ENCODE measurements around the gene ILKAP.

The ILKAP gene

DNA sequence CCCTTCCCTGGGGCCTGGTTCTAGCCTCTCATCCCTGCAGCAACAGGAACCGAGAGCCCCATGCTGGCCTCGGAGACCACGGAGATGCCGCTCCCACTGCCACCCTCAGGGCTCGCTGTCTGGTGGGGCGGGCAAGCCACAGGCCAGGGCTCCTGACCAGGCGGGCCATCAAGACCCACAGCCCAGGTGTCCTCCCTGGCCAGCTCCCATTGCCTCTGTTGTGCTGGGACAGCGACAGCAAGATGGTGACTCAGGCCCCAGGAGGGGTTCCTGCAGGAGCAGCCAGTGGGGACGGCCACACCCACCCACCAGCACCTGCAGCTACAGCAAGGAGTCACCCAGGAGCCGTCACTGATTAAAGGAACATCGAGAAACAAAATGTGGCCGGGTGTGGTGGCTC, 57.6 kb downstream of the ILKAP start:
- no peak overlapping the region for H3K9ac ChIP-seq (ENCODE audit: low read length in 5 of 5)
- H3K27ac ChIP-seq (ENCODE audit: low read depth, low read length): no peak overlapping the region
- H3K27me3 ChIP-seq (ENCODE audit: control insufficient read depth in 5 of 5, insufficient read depth in 4 of 5, low read length in 5 of 5): no peaks in the 10 kb centered on the region
- peaks cover 0 to 13% (median 0%) of the 10 kb centered on the region in 5 donors for H3K36me3 ChIP-seq (ENCODE audit: control insufficient read depth in 5 of 5, insufficient read depth in 5 of 5, low read length in 5 of 5)
- no peak overlapping the region for H3K4me3 ChIP-seq (ENCODE audit: low read depth in 1 of 5, low read length in 5 of 5)
- H3K4me1 ChIP-seq (ENCODE audit: control insufficient read depth in 5 of 5, insufficient read depth in 5 of 5, low read length in 5 of 5): peaks cover 2 to 36% (median 24%) of the 10 kb centered on the region in 5 donors
- no peaks in the 10 kb centered on the region for H3K9me3 ChIP-seq (ENCODE audit: control insufficient read depth in 5 of 5, low read length in 5 of 5)

- no peaks in the 10 kb centered on the region for H3K9me3 ChIP-seq (ENCODE audit: control insufficient read depth in 5 of 5, low read length in 5 of 5)
- no peak overlapping the region for H3K27ac ChIP-seq (ENCODE audit: low read depth, low read length)
- no peaks in the 10 kb centered on the region for H3K27me3 ChIP-seq (ENCODE audit: control insufficient read depth in 5 of 5, insufficient read depth in 4 of 5, low read length in 5 of 5)
- no peak overlapping the region for H3K4me3 ChIP-seq (ENCODE audit: low read depth in 1 of 5, low read length in 5 of 5)
- no peak overlapping the region for H3K9ac ChIP-seq (ENCODE audit: low read length in 5 of 5)
- peaks cover 0 to 14% (median 0%) of the 10 kb centered on the region in 5 donors for H3K36me3 ChIP-seq (ENCODE audit: control insufficient read depth in 5 of 5, insufficient read depth in 5 of 5, low read length in 5 of 5)
- H3K4me1 ChIP-seq (ENCODE audit: control insufficient read depth in 5 of 5, insufficient read depth in 5 of 5, low read length in 5 of 5): peaks cover 3 to 43% (median 24%) of the 10 kb centered on the region in 5 donors
These were observed 58.4 kb downstream of the ILKAP start for GRCh38 chr2:238145046-238145445.

DNA sequence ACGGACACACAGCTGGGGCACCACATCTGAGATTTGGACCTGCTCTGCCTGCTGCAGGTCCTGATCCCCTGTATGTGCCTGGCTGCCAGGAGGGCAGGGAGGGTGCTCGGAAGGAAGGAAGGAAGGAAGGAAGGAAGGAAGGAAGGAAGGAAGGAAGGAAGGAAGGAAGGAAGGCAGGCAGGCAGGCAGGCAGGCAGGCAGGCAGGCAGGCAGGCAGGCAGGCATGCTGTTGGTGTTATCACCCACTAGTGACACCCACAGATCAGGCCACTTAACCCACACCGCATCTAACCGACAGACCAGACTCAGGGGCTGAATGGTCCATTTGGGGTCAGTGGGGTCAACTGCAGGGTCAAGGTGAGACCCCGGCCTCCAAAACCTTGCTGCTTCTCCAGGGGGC, 59.2 kb downstream of the ILKAP start:
- H3K9ac ChIP-seq (ENCODE audit: low read length in 5 of 5): no peak overlapping the region
- H3K27ac ChIP-seq (ENCODE audit: low read depth, low read length): no peak overlapping the region
- H3K27me3 ChIP-seq (ENCODE audit: control insufficient read depth in 5 of 5, insufficient read depth in 4 of 5, low read length in 5 of 5): no peaks in the 10 kb centered on the region

DNA sequence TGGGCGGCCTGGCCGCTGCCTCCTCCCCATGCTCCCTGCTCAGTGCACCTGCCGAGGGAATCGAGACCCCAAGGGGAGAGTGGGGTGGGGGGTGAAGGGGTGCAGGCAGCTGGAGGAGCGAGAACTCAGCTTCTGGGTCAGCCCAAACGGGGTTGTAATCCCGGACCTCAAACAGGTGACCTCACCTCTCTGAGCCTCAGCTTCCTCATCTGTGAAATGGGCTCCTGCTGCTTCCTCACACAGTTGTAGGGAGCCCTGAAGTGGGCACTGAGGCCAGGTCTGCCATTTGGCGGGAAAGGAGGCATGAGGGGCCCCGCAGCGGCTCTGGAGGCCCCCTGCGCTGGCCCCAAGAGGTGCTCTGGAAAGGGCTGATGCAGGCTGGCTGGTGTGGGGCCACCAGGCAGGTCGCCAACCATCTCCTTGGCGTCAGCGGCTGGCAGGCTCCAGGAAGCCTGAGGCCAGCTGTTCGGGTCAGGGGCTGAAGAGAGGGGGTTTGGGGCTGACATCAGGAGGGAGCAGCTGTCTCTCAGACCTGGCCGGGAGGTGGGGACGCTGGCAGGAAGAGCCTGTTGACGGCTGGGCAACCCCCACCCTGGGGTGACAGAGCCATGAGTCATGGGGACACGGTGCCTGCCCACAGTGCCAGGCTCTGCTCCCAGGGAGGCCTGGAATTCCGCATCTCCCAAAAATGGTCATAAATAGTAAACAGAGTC, 60.1 kb downstream of the ILKAP start:
- Histone ChIP-seq H3K27ac (ENCODE audit: low read depth, low read length) (no peak overlapping the region), H3K27me3 (ENCODE audit: control insufficient read depth in 5 of 5, insufficient read depth in 4 of 5, low read length in 5 of 5) (no peaks in the 10 kb centered on the region), H3K36me3 (ENCODE audit: control insufficient read depth in 5 of 5, insufficient read depth in 5 of 5, low read length in 5 of 5) (peaks cover 0 to 14% (median 0%) of the 10 kb centered on the region in 5 donors), H3K9ac (ENCODE audit: low read length in 5 of 5) (no peak overlapping the region), H3K4me3 (ENCODE audit: low read depth in 1 of 5, low read length in 5 of 5) (no peak overlapping the region), H3K9me3 (ENCODE audit: control insufficient read depth in 5 of 5, low read length in 5 of 5) (no peaks in the 10 kb centered on the region), H3K4me1 (ENCODE audit: control insufficient read depth in 5 of 5, insufficient read depth in 5 of 5, low read length in 5 of 5) (peaks cover 3 to 59% (median 39%) of the 10 kb centered on the region in 5 donors)

More for the DNA sequence above, 59.2 kb downstream of the ILKAP start:
- Histone ChIP-seq H3K4me3 (ENCODE audit: low read depth in 1 of 5, low read length in 5 of 5) (no peak overlapping the region), H3K9me3 (ENCODE audit: control insufficient read depth in 5 of 5, low read length in 5 of 5) (no peaks in the 10 kb centered on the region), H3K36me3 (ENCODE audit: control insufficient read depth in 5 of 5, insufficient read depth in 5 of 5, low read length in 5 of 5) (peaks cover 0 to 14% (median 0%) of the 10 kb centered on the region in 5 donors), H3K4me1 (ENCODE audit: control insufficient read depth in 5 of 5, insufficient read depth in 5 of 5, low read length in 5 of 5) (peaks cover 3 to 51% (median 30%) of the 10 kb centered on the region in 5 donors)

GRCh38 chr2:238142382-238143205, 60.9 kb downstream of the ILKAP start:
- peak overlapping the region in 1 of 5 donors; percentile 22 for H3K4me3 ChIP-seq (ENCODE audit: low read depth in 1 of 5, low read length in 5 of 5)
- peaks cover 3 to 67% (median 44%) of the 10 kb centered on the region in 5 donors for H3K4me1 ChIP-seq (ENCODE audit: control insufficient read depth in 5 of 5, insufficient read depth in 5 of 5, low read length in 5 of 5)
- H3K9me3 ChIP-seq (ENCODE audit: control insufficient read depth in 5 of 5, low read length in 5 of 5): no peaks in the 10 kb centered on the region
- no peaks in the 10 kb centered on the region for H3K27me3 ChIP-seq (ENCODE audit: control insufficient read depth in 5 of 5, insufficient read depth in 4 of 5, low read length in 5 of 5)
- peak overlapping the region in 1 of 5 donors; percentile 31 for H3K9ac ChIP-seq (ENCODE audit: low read length in 5 of 5)
- H3K27ac ChIP-seq (ENCODE audit: low read depth, low read length): no peak overlapping the region
- H3K36me3 ChIP-seq (ENCODE audit: control insufficient read depth in 5 of 5, insufficient read depth in 5 of 5, low read length in 5 of 5): peaks cover 0 to 14% (median 0%) of the 10 kb centered on the region in 5 donors

DNA sequence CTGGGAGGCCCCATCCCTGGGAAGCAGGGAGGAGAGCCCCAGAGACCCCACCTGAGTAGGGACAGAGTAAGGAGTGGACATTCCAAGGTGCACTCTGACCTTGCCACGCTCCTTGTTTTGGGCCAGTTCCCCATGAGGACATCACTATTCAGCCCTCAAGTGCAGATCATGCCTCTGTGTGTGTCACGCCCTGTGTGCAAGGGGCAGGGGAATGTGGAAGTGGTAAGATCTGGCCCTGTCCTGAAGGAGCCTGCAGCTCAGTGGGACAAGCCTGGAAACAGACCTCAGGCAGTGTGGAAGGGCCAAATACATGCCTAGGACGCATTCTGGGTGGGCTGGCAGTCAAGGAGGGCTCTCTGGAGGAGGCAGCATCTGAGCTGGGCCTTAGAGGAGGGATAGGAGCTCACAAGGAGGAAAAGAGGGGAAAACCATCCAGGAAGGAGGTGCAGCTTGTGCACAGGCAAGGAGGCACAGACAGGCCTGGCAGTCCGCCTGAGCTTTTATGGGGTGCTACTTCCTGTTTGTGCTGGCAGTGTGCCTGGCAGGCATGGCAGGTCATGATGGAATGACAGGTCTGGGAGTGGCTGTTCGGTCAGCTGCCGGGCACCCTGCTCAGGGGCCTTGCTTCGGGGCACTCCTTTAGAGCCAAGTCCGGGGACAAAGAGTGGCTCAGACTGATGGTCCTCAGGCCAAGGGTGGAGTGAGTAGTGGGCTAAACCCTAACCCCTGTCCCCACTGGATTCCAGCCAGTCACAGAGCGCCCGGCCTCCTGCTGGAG, 61.8 kb downstream of the ILKAP start:
- no peak overlapping the region for H3K27ac ChIP-seq (ENCODE audit: low read depth, low read length)
- H3K4me1 ChIP-seq (ENCODE audit: control insufficient read depth in 5 of 5, insufficient read depth in 5 of 5, low read length in 5 of 5): peaks cover 3 to 76% (median 50%) of the 10 kb centered on the region in 5 donors
- no peaks in the 10 kb centered on the region for H3K27me3 ChIP-seq (ENCODE audit: control insufficient read depth in 5 of 5, insufficient read depth in 4 of 5, low read length in 5 of 5)
- peaks cover 0 to 14% (median 0%) of the 10 kb centered on the region in 5 donors for H3K36me3 ChIP-seq (ENCODE audit: control insufficient read depth in 5 of 5, insufficient read depth in 5 of 5, low read length in 5 of 5)
- no peaks in the 10 kb centered on the region for H3K9me3 ChIP-seq (ENCODE audit: control insufficient read depth in 5 of 5, low read length in 5 of 5)
- peak overlapping the region in 1 of 5 donors; percentile 22 for H3K4me3 ChIP-seq (ENCODE audit: low read depth in 1 of 5, low read length in 5 of 5)
- H3K9ac ChIP-seq (ENCODE audit: low read length in 5 of 5): peak overlapping the region in 1 of 5 donors; percentile 31

GRCh38 chr2:238140721-238141540, 62.6 kb downstream of the ILKAP start:
- Histone ChIP-seq H3K9ac (ENCODE audit: low read length in 5 of 5) (no peak overlapping the region), H3K27me3 (ENCODE audit: control insufficient read depth in 5 of 5, insufficient read depth in 4 of 5, low read length in 5 of 5) (no peaks in the 10 kb centered on the region), H3K9me3 (ENCODE audit: control insufficient read depth in 5 of 5, low read length in 5 of 5) (no peaks in the 10 kb centered on the region), H3K36me3 (ENCODE audit: control insufficient read depth in 5 of 5, insufficient read depth in 5 of 5, low read length in 5 of 5) (peaks cover 0 to 13% (median 0%) of the 10 kb centered on the region in 5 donors), H3K4me1 (ENCODE audit: control insufficient read depth in 5 of 5, insufficient read depth in 5 of 5, low read length in 5 of 5) (peaks cover 3 to 80% (median 52%) of the 10 kb centered on the region in 5 donors), H3K4me3 (ENCODE audit: low read depth in 1 of 5, low read length in 5 of 5) (no peak overlapping the region), H3K27ac (ENCODE audit: low read depth, low read length) (no peak overlapping the region)

- H3K27ac ChIP-seq (ENCODE audit: low read depth, low read length): no peak overlapping the region
- peaks cover 3 to 80% (median 52%) of the 10 kb centered on the region in 5 donors for H3K4me1 ChIP-seq (ENCODE audit: control insufficient read depth in 5 of 5, insufficient read depth in 5 of 5, low read length in 5 of 5)
These were observed 63.5 kb downstream of the ILKAP start for GRCh38 chr2:238140040-238140439.

More at GRCh38 chr2:238140040-238140439, 63.5 kb downstream of the ILKAP start:
- no peak overlapping the region for H3K9ac ChIP-seq (ENCODE audit: low read length in 5 of 5)
- H3K27me3 ChIP-seq (ENCODE audit: control insufficient read depth in 5 of 5, insufficient read depth in 4 of 5, low read length in 5 of 5): no peaks in the 10 kb centered on the region
- H3K36me3 ChIP-seq (ENCODE audit: control insufficient read depth in 5 of 5, insufficient read depth in 5 of 5, low read length in 5 of 5): peaks cover 0 to 9% (median 0%) of the 10 kb centered on the region in 5 donors
- H3K9me3 ChIP-seq (ENCODE audit: control insufficient read depth in 5 of 5, low read length in 5 of 5): no peaks in the 10 kb centered on the region
- H3K4me3 ChIP-seq (ENCODE audit: low read depth in 1 of 5, low read length in 5 of 5): peak overlapping the region in 1 of 5 donors; percentile 45
